WTC11 (cell line): ENCODE measurements around the gene COX10. TPM values are rescaled to one million over a fixed set of nuclear protein-coding genes. Genes with fewer than 3 reads are reported as not detected.

Experiments used
- ATAC-seq: fragments of 200-7000 bp; cut with Tn5 transposase; 2 replicates; pipeline ENCODE4 v1.10.0; 2021; ENCODE audit warnings: mild to moderate bottlenecking, moderate library complexity
- CTCF ChIA-PET: fragments of 300-600 bp; sonication (Branson Sonifier 250); formaldehyde crosslinking; loops from one replicate; lab custom pipeline; 2021; ENCODE audit warnings: antibody characterized with exemption; lab: Charles Lee
- POLR2A ChIA-PET: fragments of 350-600 bp; sonication (Branson Sonifier 250); formaldehyde crosslinking; loops from one replicate; lab custom pipeline; 2021; ENCODE audit warnings: antibody characterized with exemption; lab: Charles Lee
- DNase-seq: peaks from one replicate; pipeline ENCODE4 v3.0.0; 2021; ENCODE audit warnings: low spot score
- H3K27ac Mint-ChIP-seq: 2 replicates; pipeline ENCODE4 v1.8.0; 2021; ENCODE audit warnings: mixed read lengths
- H3K27me3 Mint-ChIP-seq: 2 replicates; pipeline ENCODE4 v1.8.0; 2021; ENCODE audit warnings: low read depth, mild to moderate bottlenecking, moderate library complexity, mixed read lengths
- H3K36me3 Mint-ChIP-seq: 2 replicates; pipeline ENCODE4 v1.8.0; 2021; ENCODE audit warnings: mixed read lengths
- H3K4me1 Mint-ChIP-seq: 2 replicates; pipeline ENCODE4 v1.8.0; 2022; ENCODE audit warnings: mixed read lengths
- H3K4me3 Mint-ChIP-seq: 2 replicates; pipeline ENCODE4 v1.8.0; 2021; ENCODE audit warnings: mild to moderate bottlenecking, moderate library complexity, mixed read lengths
- H3K9me3 Mint-ChIP-seq: 2 replicates; pipeline ENCODE4 v1.8.0; 2021; ENCODE audit warnings: mixed read lengths
- ELF4 ChIP-seq: sonication (generic); formaldehyde crosslinking; IDR thresholded peaks from 2 replicates; pipeline ENCODE4 v1.8.1; 2022; ENCODE audit warnings: low read depth, mild to moderate bottlenecking, moderate library complexity, missing genetic modification reagents
- ESRRA ChIP-seq: sonication (generic); formaldehyde crosslinking; IDR thresholded peaks from 2 replicates; pipeline ENCODE4 v1.8.1; 2022; ENCODE audit warnings: mild to moderate bottlenecking, missing genetic modification reagents, borderline replicate concordance
- ETV6 ChIP-seq: sonication (generic); formaldehyde crosslinking; IDR thresholded peaks from 2 replicates; pipeline ENCODE4 v1.8.1; 2022; ENCODE audit warnings: mild to moderate bottlenecking, missing genetic modification reagents
- GABPB1 ChIP-seq: sonication (generic); formaldehyde crosslinking; IDR thresholded peaks from 2 replicates; pipeline ENCODE4 v1.8.1; 2023; ENCODE audit warnings: mild to moderate bottlenecking, missing genetic modification reagents
- GRHL2 ChIP-seq: fragments of 250-450 bp; sonication (Bioruptor Pico); IDR thresholded peaks from 2 replicates; pipeline ENCODE4 v1.8.0; 2022; ENCODE audit warnings: mild to moderate bottlenecking, moderate library complexity; ENCODE audit not compliant: insufficient replicate concordance, severe bottlenecking
- GTF2I ChIP-seq: fragments of 250-450 bp; sonication (Bioruptor Pico); conservative IDR thresholded peaks from 2 replicates; pipeline ENCODE4 v1.4.0; 2021; ENCODE audit warnings: mild to moderate bottlenecking
- JAZF1 ChIP-seq: fragments of 250-450 bp; sonication (Bioruptor Pico); IDR thresholded peaks from 2 replicates; pipeline ENCODE4 v1.9.0; 2021; ENCODE audit warnings: moderate library complexity, mild to moderate bottlenecking, inconsistent platforms
- NFE2L1 ChIP-seq: sonication (generic); formaldehyde crosslinking; IDR thresholded peaks from 2 replicates; pipeline ENCODE4 v1.8.1; 2023; ENCODE audit warnings: missing genetic modification reagents
- NR1H2 ChIP-seq: sonication (generic); formaldehyde crosslinking; IDR thresholded peaks from 2 replicates; pipeline ENCODE4 v1.9.0; 2021; ENCODE audit warnings: mild to moderate bottlenecking, moderate library complexity, missing genetic modification reagents
- NR2C2 ChIP-seq: sonication (generic); formaldehyde crosslinking; IDR thresholded peaks from 2 replicates; pipeline ENCODE4 v1.8.0; 2022; ENCODE audit warnings: mild to moderate bottlenecking, missing genetic modification reagents
- OVOL2 ChIP-seq: fragments of 250-450 bp; sonication (Bioruptor Pico); IDR thresholded peaks from 2 replicates; pipeline ENCODE4 v1.9.0; 2021; ENCODE audit warnings: mild to moderate bottlenecking, borderline replicate concordance
- RORB ChIP-seq: fragments of 250-450 bp; sonication (Bioruptor Pico); IDR thresholded peaks from 2 replicates; pipeline ENCODE4 v1.9.0; 2021; ENCODE audit warnings: mild to moderate bottlenecking
- ZNF121 ChIP-seq: sonication (generic); formaldehyde crosslinking; IDR thresholded peaks from 2 replicates; pipeline ENCODE4 v1.8.0; 2023; ENCODE audit warnings: missing genetic modification reagents
- ZNF138 ChIP-seq: sonication (generic); formaldehyde crosslinking; conservative IDR thresholded peaks from 2 replicates; pipeline ENCODE4 v1.8.1; 2022; ENCODE audit warnings: mild to moderate bottlenecking, moderate library complexity, missing genetic modification reagents
- ZNF317 ChIP-seq: sonication (generic); formaldehyde crosslinking; IDR thresholded peaks from 2 replicates; pipeline ENCODE4 v1.8.1; 2023; ENCODE audit warnings: low read depth, mild to moderate bottlenecking, moderate library complexity, missing genetic modification reagents, borderline replicate concordance
- ZNF416 ChIP-seq: fragments of 250-450 bp; sonication (Bioruptor Pico); IDR thresholded peaks from 2 replicates; pipeline ENCODE4 v1.9.0; 2021; ENCODE audit warnings: mild to moderate bottlenecking, inconsistent platforms
- ZNF671 ChIP-seq: fragments of 250-450 bp; sonication (Bioruptor Pico); IDR thresholded peaks from 2 replicates; pipeline ENCODE4 v1.8.0; 2021; ENCODE audit warnings: mild to moderate bottlenecking
- total RNA-seq: library from RNA; stranded (reverse); gene quantifications from 3 replicates; pipeline ENCODE4 v1.2.3, GENCODE V29; 2021
- TF ChIP-seq, protein P1 (sequence below): fragments of 250-450 bp; sonication (Bioruptor Pico); conservative IDR thresholded peaks from 2 replicates; pipeline ENCODE4 v1.9.0; 2021; ENCODE audit warnings: mild to moderate bottlenecking
- TF ChIP-seq, protein P2 (sequence below): sonication (generic); formaldehyde crosslinking; IDR thresholded peaks from 2 replicates; pipeline ENCODE4 v1.8.1; 2023; ENCODE audit warnings: mild to moderate bottlenecking, missing genetic modification reagents
- TF ChIP-seq, protein P3 (sequence below): sonication (generic); formaldehyde crosslinking; conservative IDR thresholded peaks from 2 replicates; pipeline ENCODE4 v1.8.1; 2023; ENCODE audit warnings: mild to moderate bottlenecking, low read depth, missing genetic modification reagents, moderate library complexity

The COX10 gene
- total RNA-seq, 1 experiment from 2014 or later = 22.0 TPM

DNA sequence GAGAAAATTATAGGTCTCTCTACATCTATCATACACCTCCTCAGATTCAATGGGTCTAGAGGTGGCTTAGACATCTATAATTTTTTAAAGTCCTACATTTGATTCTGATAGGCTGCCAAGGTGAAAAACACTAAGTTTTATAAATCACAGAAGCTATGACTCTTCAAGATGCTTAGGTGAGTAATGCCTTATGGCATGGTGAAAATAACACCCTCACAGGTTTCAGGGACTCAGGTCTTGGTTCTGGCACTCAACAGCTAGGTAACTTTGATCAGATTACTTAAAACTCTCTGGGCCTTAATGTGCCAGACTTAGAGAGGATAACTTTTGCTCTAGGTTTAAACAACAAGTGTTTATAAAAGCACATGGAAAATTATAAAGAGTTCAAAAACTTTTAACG is 2.0 kb upstream of the COX10 start:
- POLR2A ChIA-PET = no interaction called here
- peaks cover 23% of the 10 kb centered on the region for H3K4me1 Mint-ChIP-seq
- CTCF ChIA-PET = no interaction called here
- H3K9me3 Mint-ChIP-seq = peaks cover 13% of the 10 kb centered on the region
- no peaks in the 10 kb centered on the region; the same call in 1 of the 2 replicates for H3K27me3 Mint-ChIP-seq
- H3K27ac Mint-ChIP-seq = no peak overlapping the region
- DNase-seq = no peak
- H3K36me3 Mint-ChIP-seq = peaks cover 24% of the 10 kb centered on the region
- TF ChIP-seq NR2C2 (CRISPR knock-in tag) (no peak), NR1H2 (CRISPR knock-in tag) (no peak), ETV6 (no peak), OVOL2 (no peak), GRHL2 (CRISPR knock-in tag) (no peak), RORB (CRISPR knock-in tag) (no peak), JAZF1 (CRISPR knock-in tag) (no peak), ZNF317 (CRISPR knock-in tag) (no peak), ESRRA (CRISPR knock-in tag) (no peak), NFE2L1 (CRISPR knock-in tag) (no peak), ELF4 (CRISPR knock-in tag) (no peak), GABPB1 (CRISPR knock-in tag) (no peak)
- TF ChIP-seq, protein P1, sequence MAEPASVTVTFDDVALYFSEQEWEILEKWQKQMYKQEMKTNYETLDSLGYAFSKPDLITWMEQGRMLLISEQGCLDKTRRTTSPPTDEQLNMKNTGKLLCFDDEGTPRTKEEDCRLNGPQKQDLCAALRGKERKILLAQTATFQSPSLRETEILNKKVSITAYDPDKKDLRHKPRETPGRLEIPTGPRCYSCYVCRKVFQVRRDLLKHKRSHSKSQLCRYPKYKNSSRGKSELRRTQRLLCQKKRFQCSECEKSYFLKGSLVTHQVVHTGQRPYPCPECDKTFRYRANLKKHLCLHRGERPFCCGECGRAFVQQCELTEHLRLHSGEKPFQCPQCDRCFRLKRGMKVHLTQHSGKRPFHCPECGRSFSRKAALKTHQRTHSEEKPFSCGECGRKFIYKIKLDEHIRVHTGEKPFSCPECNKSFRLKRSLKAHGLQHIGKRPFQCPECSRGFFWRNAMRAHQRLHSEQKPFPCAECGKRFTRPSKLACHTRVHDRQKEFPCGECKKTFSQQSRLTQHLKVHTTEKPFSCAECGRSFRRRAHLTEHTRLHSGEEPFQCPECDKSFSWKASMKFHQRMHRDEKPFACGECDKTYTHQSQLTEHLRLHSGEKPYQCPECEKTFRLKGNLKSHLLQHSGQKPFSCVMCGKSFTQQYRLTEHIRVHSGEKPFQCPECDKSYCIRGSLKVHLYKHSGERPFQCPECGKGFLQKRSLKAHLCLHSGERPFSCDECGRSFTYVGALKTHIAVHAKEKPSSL = no peak
- TF ChIP-seq, protein P2, sequence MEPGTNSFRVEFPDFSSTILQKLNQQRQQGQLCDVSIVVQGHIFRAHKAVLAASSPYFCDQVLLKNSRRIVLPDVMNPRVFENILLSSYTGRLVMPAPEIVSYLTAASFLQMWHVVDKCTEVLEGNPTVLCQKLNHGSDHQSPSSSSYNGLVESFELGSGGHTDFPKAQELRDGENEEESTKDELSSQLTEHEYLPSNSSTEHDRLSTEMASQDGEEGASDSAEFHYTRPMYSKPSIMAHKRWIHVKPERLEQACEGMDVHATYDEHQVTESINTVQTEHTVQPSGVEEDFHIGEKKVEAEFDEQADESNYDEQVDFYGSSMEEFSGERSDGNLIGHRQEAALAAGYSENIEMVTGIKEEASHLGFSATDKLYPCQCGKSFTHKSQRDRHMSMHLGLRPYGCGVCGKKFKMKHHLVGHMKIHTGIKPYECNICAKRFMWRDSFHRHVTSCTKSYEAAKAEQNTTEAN (CRISPR knock-in tag) = no peak
- no peak overlapping the region for H3K4me3 Mint-ChIP-seq
- ATAC-seq = no peak

DNA sequence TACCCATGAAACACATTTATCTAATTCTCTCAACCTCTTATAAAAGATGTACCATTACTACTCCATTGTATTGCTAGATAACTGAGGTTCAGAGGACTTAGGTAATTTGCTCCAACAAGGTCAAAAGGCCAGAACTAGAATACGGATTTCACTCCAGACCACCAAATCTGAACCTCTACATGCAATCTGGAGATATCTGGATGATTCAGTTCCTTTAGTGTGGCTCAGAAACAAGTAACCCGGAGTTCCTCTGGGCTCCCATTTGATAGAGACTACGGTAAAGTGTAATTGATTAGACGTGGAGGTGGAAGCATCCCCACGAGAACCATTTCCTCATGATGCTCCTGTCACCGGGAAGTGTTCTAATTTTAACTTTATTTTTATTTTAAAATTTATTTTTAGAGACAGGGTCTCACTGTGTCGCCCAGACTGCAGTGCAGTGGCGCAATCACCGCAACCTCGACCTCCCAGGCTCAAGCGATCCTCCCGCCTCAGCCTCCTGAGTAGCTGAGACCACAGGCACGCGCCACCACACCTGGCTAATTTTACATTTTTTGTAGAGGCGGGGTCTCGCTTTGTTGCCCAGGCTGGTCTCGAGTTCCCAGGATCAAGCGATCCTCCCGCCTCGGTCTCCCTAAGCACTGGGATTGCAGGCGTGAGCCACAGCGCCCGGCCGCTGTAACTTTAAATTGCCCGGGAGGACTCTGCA is 608 bp upstream of the COX10 start:
- POLR2A ChIA-PET = no interaction called here
- H3K9me3 Mint-ChIP-seq = peaks cover 13% of the 10 kb centered on the region
- ATAC-seq (no peak; the same call in 1 of the 2 replicates), DNase-seq (no peak)
- no peaks in the 10 kb centered on the region; the same call in 1 of the 2 replicates for H3K27me3 Mint-ChIP-seq
- H3K4me1 Mint-ChIP-seq = peaks cover 23% of the 10 kb centered on the region
- no peak overlapping the region for H3K27ac Mint-ChIP-seq
- H3K4me3 Mint-ChIP-seq = peak overlapping the region; percentile 98
- CTCF ChIA-PET = interaction anchor here (1.1 kb wide), 1 partner anchor 232 kb away, joined by 3 read pairs; the partner anchor contains the start of gene HS3ST3B1
- peaks cover 24% of the 10 kb centered on the region for H3K36me3 Mint-ChIP-seq
- TF ChIP-seq ZNF121 (CRISPR knock-in tag) = peak; percentile 95
- TF ChIP-seq GTF2I (CRISPR knock-in tag) = peak; percentile 72
- no peak for TF ChIP-seq ZNF138 (CRISPR knock-in tag)
- no peak for TF ChIP-seq ZNF416
- no peak for TF ChIP-seq ELF4 (CRISPR knock-in tag)
- TF ChIP-seq, protein P3, sequence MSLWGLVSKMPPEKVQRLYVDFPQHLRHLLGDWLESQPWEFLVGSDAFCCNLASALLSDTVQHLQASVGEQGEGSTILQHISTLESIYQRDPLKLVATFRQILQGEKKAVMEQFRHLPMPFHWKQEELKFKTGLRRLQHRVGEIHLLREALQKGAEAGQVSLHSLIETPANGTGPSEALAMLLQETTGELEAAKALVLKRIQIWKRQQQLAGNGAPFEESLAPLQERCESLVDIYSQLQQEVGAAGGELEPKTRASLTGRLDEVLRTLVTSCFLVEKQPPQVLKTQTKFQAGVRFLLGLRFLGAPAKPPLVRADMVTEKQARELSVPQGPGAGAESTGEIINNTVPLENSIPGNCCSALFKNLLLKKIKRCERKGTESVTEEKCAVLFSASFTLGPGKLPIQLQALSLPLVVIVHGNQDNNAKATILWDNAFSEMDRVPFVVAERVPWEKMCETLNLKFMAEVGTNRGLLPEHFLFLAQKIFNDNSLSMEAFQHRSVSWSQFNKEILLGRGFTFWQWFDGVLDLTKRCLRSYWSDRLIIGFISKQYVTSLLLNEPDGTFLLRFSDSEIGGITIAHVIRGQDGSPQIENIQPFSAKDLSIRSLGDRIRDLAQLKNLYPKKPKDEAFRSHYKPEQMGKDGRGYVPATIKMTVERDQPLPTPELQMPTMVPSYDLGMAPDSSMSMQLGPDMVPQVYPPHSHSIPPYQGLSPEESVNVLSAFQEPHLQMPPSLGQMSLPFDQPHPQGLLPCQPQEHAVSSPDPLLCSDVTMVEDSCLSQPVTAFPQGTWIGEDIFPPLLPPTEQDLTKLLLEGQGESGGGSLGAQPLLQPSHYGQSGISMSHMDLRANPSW = no peak
- TF ChIP-seq ZNF671 (CRISPR knock-in tag) = no peak
